ENCODE data around the gene CAPZB. TPM values are rescaled to one million over a fixed set of nuclear protein-coding genes. Genes with fewer than 3 reads are reported as not detected.
"Not testable (repeated sequence)": the region's sequence is repeated elsewhere in the genome, so short reads cannot be mapped to it uniquely, and the experiment has no call there.

The CAPZB gene
- polyA plus RNA-seq, 1 donor from 2014 or later = 159 TPM

GRCh38 chr1:19305880-19306279 lies 179.5 kb downstream of the CAPZB start:
- H3K27me3 ChIP-seq (ENCODE audit: insufficient read depth, low read depth, low read length) = no peaks in the 10 kb centered on the region
- H3F3A ChIP-seq (ENCODE audit: insufficient read depth, low read length, poor library complexity, severe bottlenecking) = no peaks in the 10 kb centered on the region
- no peak overlapping the region for H3K27ac ChIP-seq (ENCODE audit: low read length)
- H3K9ac ChIP-seq (ENCODE audit: low read length) = no peak overlapping the region
- H3K79me2 ChIP-seq (replicated peaks; ENCODE audit: insufficient read depth, low read length) = peaks cover 3% of the 10 kb centered on the region
- no peak overlapping the region for H3K4me3 ChIP-seq (ENCODE audit: low read length)
- no peaks in the 10 kb centered on the region for H4K20me1 ChIP-seq (ENCODE audit: insufficient read depth)
- H3K36me3 ChIP-seq (ENCODE audit: insufficient read depth, low read length) = no peaks in the 10 kb centered on the region
- no peaks in the 10 kb centered on the region for H3K9me3 ChIP-seq (ENCODE audit: low read length)
- no peak overlapping the region for H3K4me2 ChIP-seq (ENCODE audit: low read length)
- no peaks in the 10 kb centered on the region for H3K9me2 ChIP-seq (ENCODE audit: insufficient read depth, low read length)
- TF ChIP-seq EP300 (conservative IDR thresholded peaks at IDR 0.05; ENCODE audit: poor library complexity, severe bottlenecking) (no peak), RAD21 (conservative IDR thresholded peaks at IDR 0.05) (no peak), EZH2 (IDR thresholded peaks at IDR 0.05; ENCODE audit: borderline replicate concordance, insufficient read depth, low read length, poor library complexity, severe bottlenecking) (no peak), MXI1 (conservative IDR thresholded peaks at IDR 0.05; ENCODE audit: poor library complexity, severe bottlenecking) (no peak), CTCF (IDR thresholded peaks at IDR 0.05; ENCODE audit: poor library complexity, severe bottlenecking) (no peak), POLR2AphosphoS5 (IDR thresholded peaks at IDR 0.05) (no peak), TAF1 (IDR thresholded peaks at IDR 0.05; ENCODE audit: low read depth) (no peak), REST (IDR thresholded peaks at IDR 0.05; ENCODE audit: borderline replicate concordance) (no peak), SMC3 (conservative IDR thresholded peaks at IDR 0.05; ENCODE audit: poor library complexity) (no peak)
- no peak overlapping the region for H2AFZ ChIP-seq (ENCODE audit: low read depth, low read length)

- not testable (repeated sequence) for H3K79me2 ChIP-seq (replicated peaks; ENCODE audit: insufficient read depth, low read length); H3K36me3 ChIP-seq (ENCODE audit: insufficient read depth, low read length); H3K4me3 ChIP-seq (ENCODE audit: low read length); H4K20me1 ChIP-seq (ENCODE audit: insufficient read depth); H3K27ac ChIP-seq (ENCODE audit: low read length); H3K4me2 ChIP-seq (ENCODE audit: low read length); H3K27me3 ChIP-seq (ENCODE audit: insufficient read depth, low read depth, low read length); H3F3A ChIP-seq (ENCODE audit: insufficient read depth, low read length, poor library complexity, severe bottlenecking); H3K9me3 ChIP-seq (ENCODE audit: low read length); H3K9ac ChIP-seq (ENCODE audit: low read length); H2AFZ ChIP-seq (ENCODE audit: low read depth, low read length); H3K9me2 ChIP-seq (ENCODE audit: insufficient read depth, low read length)
These were observed 181.3 kb downstream of the CAPZB start for GRCh38 chr1:19304081-19304480.

- no peaks in the 10 kb centered on the region for H3K9me3 ChIP-seq (ENCODE audit: low read length)
- no peaks in the 10 kb centered on the region for H4K20me1 ChIP-seq (ENCODE audit: insufficient read depth)
- no peak overlapping the region for H3K4me3 ChIP-seq (ENCODE audit: low read length)
- H3K27me3 ChIP-seq (ENCODE audit: insufficient read depth, low read depth, low read length) = no peaks in the 10 kb centered on the region
- H3K27ac ChIP-seq (ENCODE audit: low read length) = no peak overlapping the region
- H3F3A ChIP-seq (ENCODE audit: insufficient read depth, low read length, poor library complexity, severe bottlenecking) = no peaks in the 10 kb centered on the region
- TF ChIP-seq REST (IDR thresholded peaks at IDR 0.05; ENCODE audit: borderline replicate concordance) = no peak
- no peak for TF ChIP-seq POLR2AphosphoS5 (IDR thresholded peaks at IDR 0.05)
- no peak for TF ChIP-seq EZH2 (IDR thresholded peaks at IDR 0.05; ENCODE audit: borderline replicate concordance, insufficient read depth, low read length, poor library complexity, severe bottlenecking)
- TF ChIP-seq CTCF (IDR thresholded peaks at IDR 0.05; ENCODE audit: poor library complexity, severe bottlenecking) = no peak
- TF ChIP-seq MXI1 (conservative IDR thresholded peaks at IDR 0.05; ENCODE audit: poor library complexity, severe bottlenecking) = no peak
- TF ChIP-seq EP300 (conservative IDR thresholded peaks at IDR 0.05; ENCODE audit: poor library complexity, severe bottlenecking) = no peak
- no peak for TF ChIP-seq TAF1 (IDR thresholded peaks at IDR 0.05; ENCODE audit: low read depth)
- TF ChIP-seq SMC3 (conservative IDR thresholded peaks at IDR 0.05; ENCODE audit: poor library complexity) = no peak
- TF ChIP-seq RAD21 (conservative IDR thresholded peaks at IDR 0.05) = no peak
- no peaks in the 10 kb centered on the region for H3K9me2 ChIP-seq (ENCODE audit: insufficient read depth, low read length)
- no peaks in the 10 kb centered on the region for H3K36me3 ChIP-seq (ENCODE audit: insufficient read depth, low read length)
- H3K9ac ChIP-seq (ENCODE audit: low read length) = no peak overlapping the region
- H3K79me2 ChIP-seq (replicated peaks; ENCODE audit: insufficient read depth, low read length) = no peaks in the 10 kb centered on the region
- H2AFZ ChIP-seq (ENCODE audit: low read depth, low read length) = no peak overlapping the region
- H3K4me2 ChIP-seq (ENCODE audit: low read length) = no peak overlapping the region
These were observed 185.1 kb downstream of the CAPZB start for GRCh38 chr1:19300211-19300610.
